ENCODE results near the gene CDKN2C. TPM values are rescaled to one million over a fixed set of nuclear protein-coding genes. Genes with fewer than 3 reads are reported as not detected.
"Not testable (repeated sequence)": the region's sequence is repeated elsewhere in the genome, so short reads cannot be mapped to it uniquely, and the experiment has no call there.

The CDKN2C gene
- total RNA-seq, 1 donor from 2014 or later, result 2.9 TPM

- Mint-ChIP-seq H3K4me1 (no peaks in the 10 kb centered on the region), H3K36me3 (ENCODE audit: low read depth) (peaks cover 10% of the 10 kb centered on the region), H3K9me3 (peaks cover 5% of the 10 kb centered on the region), H3K27ac (ENCODE audit: unreplicated experiment) (peak overlapping the region; percentile 12), H3K4me3 (no peak overlapping the region), H3K27me3 (ENCODE audit: low read depth) (no peaks in the 10 kb centered on the region)
- no peak for DNase-seq (ENCODE audit: low read depth, low spot score)
- no peak for TF ChIP-seq CTCF (conservative IDR thresholded peaks at IDR 0.05)
These were observed 39.9 kb upstream of the CDKN2C start for GRCh38 chr1:50930193-50930592.

- Mint-ChIP-seq H3K27ac (ENCODE audit: unreplicated experiment) (no peak overlapping the region), H3K4me3 (no peak overlapping the region), H3K9me3 (no peaks in the 10 kb centered on the region), H3K36me3 (ENCODE audit: low read depth) (peaks cover 1% of the 10 kb centered on the region), H3K27me3 (ENCODE audit: low read depth) (no peaks in the 10 kb centered on the region), H3K4me1 (no peaks in the 10 kb centered on the region)
- TF ChIP-seq CTCF (conservative IDR thresholded peaks at IDR 0.05), result no peak
- no peak for DNase-seq (ENCODE audit: low read depth, low spot score)
These were observed 38.9 kb upstream of the CDKN2C start for GRCh38 chr1:50930965-50931737.

GRCh38 chr1:50932043-50932442 is 38.0 kb upstream of the CDKN2C start:
- not testable (repeated sequence) for H3K27ac Mint-ChIP-seq (ENCODE audit: unreplicated experiment); H3K9me3 Mint-ChIP-seq; H3K27me3 Mint-ChIP-seq (ENCODE audit: low read depth); H3K4me1 Mint-ChIP-seq; H3K36me3 Mint-ChIP-seq (ENCODE audit: low read depth); DNase-seq (ENCODE audit: low read depth, low spot score); H3K4me3 Mint-ChIP-seq

GRCh38 chr1:50933770-50934169 is 36.3 kb upstream of the CDKN2C start:
- not testable (repeated sequence) for H3K4me1 Mint-ChIP-seq; H3K27ac Mint-ChIP-seq (ENCODE audit: unreplicated experiment); H3K36me3 Mint-ChIP-seq (ENCODE audit: low read depth); H3K4me3 Mint-ChIP-seq; DNase-seq (ENCODE audit: low read depth, low spot score); H3K9me3 Mint-ChIP-seq; H3K27me3 Mint-ChIP-seq (ENCODE audit: low read depth)

GRCh38 chr1:50934838-50935237 is 35.2 kb upstream of the CDKN2C start:
- Mint-ChIP-seq H3K36me3 (ENCODE audit: low read depth) (no peaks in the 10 kb centered on the region), H3K4me1 (no peaks in the 10 kb centered on the region), H3K4me3 (no peak overlapping the region), H3K9me3 (no peaks in the 10 kb centered on the region), H3K27me3 (ENCODE audit: low read depth) (no peaks in the 10 kb centered on the region), H3K27ac (ENCODE audit: unreplicated experiment) (no peak overlapping the region)
- TF ChIP-seq CTCF (conservative IDR thresholded peaks at IDR 0.05), result no peak
- no peak for DNase-seq (ENCODE audit: low read depth, low spot score)

GRCh38 chr1:50935276-50935675 is 34.8 kb upstream of the CDKN2C start:
- H3K4me3 Mint-ChIP-seq; H3K9me3 Mint-ChIP-seq; H3K36me3 Mint-ChIP-seq (ENCODE audit: low read depth); H3K27me3 Mint-ChIP-seq (ENCODE audit: low read depth); H3K4me1 Mint-ChIP-seq; H3K27ac Mint-ChIP-seq (ENCODE audit: unreplicated experiment); DNase-seq (ENCODE audit: low read depth, low spot score): not testable (repeated sequence)

- Mint-ChIP-seq H3K27me3 (ENCODE audit: low read depth) (no peaks in the 10 kb centered on the region), H3K27ac (ENCODE audit: unreplicated experiment) (peak overlapping the region; percentile 3), H3K36me3 (ENCODE audit: low read depth) (no peaks in the 10 kb centered on the region), H3K4me3 (no peak overlapping the region), H3K9me3 (no peaks in the 10 kb centered on the region), H3K4me1 (no peaks in the 10 kb centered on the region)
- TF ChIP-seq CTCF (conservative IDR thresholded peaks at IDR 0.05), result no peak
- DNase-seq (ENCODE audit: low read depth, low spot score), result no peak
These were observed 33.7 kb upstream of the CDKN2C start for GRCh38 chr1:50936321-50936720.

Measured in neural crest cell (in vitro differentiated cells).